ENCODE results near the gene ZBTB7C.

ZBTB7C gene

DNA sequence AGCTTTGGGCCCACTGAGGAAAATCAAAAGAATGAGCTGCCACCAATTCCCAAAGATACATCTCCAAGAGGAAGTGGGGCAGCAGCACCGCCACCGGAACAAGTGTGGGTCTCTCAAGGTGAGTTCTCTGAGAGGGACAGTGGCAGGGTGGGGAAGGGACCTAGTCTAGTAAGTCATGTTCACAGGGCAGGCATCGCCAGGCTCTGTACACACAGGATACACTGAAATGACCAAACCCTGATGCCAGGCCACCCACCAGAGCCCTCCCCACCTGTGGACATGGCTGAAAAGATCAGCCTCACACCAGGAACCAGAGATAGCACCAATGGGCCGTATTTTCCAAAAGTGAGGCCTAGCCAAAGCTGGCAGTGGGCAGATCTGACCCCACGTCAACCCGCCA is 370.5 kb downstream of the ZBTB7C start:
- no peak for DNase-seq (ENCODE audit: low read depth in 2 of 2)

DNA sequence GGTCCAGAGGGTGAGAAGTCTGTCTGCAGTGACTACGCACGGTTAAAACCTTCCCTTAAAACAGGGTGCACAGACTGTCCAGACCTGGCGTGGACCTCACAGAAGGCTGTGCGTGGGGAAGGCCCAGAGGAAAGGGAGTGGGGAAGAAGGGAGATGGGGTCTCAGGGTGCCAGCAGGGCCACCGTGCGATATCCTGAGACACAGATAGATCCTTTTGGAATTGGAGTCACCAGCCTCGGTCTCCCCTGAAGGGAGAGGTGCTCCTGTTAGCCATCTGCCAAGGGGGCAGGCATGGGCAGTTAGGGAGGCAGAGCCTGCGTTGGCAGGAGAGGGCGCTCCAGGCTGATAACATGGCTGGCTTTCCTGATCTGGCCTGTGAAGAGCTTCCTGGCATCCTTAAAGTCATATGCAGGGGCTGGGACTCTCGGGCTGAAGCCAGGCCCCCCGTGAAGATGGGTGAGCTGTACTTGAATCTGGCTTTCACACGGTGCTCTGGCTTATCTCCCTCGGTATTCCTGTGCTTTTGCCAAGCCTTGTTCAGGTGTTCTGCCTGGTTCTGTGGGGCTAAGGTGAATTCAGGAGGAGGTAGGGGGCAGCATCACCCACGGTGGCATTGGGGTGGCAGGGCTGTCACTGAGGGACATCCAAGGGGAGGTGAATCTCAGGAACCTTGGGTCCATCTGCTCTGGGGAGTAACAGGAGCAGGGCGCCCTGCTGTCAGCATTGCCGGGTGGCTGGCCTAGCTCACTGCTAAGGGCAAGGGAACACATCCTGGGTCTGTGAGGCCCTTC is 371.5 kb downstream of the ZBTB7C start:
- no peak for DNase-seq (ENCODE audit: low read depth in 2 of 2)

DNA sequence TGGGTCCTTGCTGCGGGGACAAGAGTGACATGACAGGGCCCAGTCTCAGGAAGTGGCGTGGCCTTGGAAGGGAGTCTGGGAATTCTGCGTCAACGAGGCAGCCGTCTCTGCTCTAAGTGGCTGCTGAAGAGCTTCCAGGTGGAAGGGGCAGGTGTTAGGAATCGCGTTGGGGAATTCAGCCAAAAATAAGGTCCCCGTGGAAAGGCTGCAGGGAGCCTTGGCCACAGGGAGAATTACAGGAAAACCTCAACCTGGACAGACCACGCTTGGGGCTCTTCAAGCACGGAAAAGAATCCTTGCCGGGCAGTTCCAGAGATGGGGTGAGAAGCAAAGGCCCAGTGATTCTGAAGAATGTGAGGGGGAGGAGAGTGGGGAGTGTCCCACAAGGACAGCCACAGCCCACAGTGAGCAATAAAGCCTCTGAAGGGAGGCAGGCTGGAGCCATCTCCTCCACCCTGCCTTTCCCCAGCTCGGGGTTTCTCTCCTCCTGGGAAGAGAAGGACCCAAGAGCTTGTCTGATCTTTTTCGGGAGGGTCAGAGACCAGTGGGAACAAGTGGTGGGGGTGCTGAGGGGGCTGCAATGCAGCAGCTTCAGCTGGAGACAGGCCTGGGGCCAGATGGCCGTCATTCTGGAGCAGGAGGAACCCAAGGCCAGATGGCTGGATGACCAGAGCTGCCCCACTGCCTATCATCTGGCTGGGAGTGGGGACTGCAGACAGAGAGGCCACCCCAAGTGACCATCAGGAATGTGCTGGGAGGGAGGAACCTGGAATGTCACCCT is 372.4 kb downstream of the ZBTB7C start:
- DNase-seq (ENCODE audit: low read depth in 2 of 2), result no peak

DNA sequence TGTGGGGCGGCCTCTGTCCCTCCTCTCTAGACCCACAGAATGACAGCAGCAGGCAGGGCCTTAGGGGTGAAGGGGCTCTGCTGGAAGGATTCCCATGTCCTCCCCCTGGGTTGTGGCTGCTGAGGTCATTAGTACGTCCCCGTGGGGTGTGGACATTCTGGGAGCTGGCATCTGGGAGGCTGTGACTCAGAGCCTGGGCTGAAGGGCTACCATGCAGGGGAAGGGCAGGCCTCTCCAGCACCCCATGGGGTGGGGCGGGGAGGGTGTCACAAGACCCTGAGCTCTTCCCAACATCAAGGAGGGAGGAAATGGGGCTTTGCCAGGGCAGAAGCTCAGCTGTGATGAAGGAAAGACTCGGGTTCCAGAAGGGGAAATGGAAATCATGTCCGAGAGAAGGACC is 373.0 kb downstream of the ZBTB7C start:
- no peak for DNase-seq (ENCODE audit: low read depth in 2 of 2)

DNA sequence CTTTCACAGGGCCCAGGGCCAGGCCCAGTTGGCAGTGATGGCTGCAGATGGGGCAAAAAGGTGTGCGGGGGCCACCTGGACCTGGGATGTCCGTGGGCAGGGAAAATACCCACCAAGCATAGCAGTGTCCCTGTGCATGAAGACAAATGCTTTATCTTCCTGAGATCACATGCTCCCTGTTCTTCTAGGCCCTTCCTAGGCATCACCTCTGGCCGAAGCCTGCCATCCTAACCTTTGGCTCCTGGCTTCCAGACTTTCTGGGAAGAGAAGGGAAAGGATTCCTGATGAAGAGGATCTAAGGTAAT is 373.7 kb downstream of the ZBTB7C start:
- no peak for DNase-seq (ENCODE audit: low read depth in 2 of 2)

DNA sequence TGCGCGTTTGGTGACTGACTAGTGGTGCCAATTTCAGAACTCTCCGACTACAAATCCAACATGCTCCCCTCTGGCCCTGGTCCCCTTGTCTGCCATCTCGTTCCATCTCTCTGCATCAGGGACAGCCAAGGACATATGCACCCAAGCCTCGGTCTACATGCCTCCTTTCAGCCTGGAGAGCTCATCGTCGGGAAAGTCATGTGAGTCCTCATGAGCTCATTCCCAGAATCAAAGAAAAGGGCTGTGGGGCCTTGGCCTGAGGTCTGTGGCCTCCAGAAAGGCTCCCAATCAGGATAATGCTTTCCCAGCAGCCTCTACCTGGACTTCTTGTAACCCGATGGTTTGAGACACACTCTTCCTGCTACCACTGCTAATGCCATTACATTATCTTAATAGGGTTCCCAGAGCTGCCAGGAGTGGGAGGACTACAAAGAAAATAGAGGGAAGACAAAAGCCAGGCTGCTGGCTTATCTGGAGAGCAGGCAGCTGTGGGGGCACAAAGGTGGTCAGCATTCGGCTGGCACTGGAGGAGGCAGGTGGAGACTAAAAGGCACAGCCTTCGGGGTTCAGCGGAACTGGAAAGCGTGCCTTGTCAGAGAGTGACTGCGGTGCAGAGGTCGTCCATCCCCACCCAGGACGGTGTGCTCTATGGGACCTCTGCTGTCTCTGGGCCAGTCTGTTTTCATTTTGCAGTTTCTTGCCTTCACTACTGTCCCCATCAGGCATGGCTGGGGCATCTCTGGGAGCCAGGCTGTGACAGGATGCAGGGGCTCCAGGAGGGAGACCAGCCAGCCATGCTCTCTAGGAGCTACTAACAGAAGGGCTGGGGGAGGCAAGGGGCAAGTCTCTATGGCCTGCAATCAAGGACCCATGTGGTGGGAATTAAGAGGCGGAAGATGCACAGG is 374.3 kb downstream of the ZBTB7C start:
- DNase-seq (ENCODE audit: low read depth in 2 of 2), result no peak

DNA sequence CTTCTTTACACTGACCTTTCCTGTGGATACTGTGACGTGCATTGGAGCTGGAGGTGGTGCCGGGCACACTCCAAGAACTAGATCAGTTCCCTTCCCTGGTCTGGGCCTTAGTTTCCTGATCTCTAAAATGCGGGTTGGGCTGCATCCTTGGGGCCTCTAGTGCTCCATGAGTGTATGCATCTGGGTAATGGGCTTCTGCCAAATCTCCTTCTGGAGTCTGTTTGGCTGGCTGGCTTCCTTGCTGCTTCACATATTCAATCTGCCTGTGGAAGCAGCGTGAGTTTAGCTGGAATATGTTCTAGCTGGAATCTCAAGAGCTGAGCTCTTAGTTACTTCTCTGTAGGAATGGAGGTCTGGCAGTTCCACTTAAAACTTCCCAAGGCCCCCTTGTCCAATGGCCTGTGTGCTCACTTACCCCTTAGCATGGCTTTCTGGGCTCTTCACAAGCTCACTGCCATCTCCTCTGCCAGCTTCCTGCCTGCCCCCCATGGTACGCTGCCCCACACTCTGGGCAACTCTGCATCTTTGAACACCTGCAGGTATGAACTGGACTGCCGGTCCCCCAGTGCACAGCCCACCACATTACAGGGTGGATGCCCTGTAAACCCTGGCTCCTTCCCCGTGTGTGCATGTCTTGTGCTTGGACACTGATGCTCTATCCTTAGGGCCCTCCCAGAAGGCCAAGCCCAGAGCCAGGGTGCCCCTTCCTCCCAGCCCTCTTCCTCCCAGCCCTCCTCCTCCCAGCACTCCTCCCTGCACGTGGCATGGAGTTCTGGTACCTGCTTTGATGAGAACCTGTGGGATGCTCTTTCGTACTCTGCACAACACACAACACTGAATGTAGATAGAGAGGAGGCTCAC is 375.2 kb downstream of the ZBTB7C start:
- no peak for DNase-seq (ENCODE audit: low read depth in 2 of 2)

DNA sequence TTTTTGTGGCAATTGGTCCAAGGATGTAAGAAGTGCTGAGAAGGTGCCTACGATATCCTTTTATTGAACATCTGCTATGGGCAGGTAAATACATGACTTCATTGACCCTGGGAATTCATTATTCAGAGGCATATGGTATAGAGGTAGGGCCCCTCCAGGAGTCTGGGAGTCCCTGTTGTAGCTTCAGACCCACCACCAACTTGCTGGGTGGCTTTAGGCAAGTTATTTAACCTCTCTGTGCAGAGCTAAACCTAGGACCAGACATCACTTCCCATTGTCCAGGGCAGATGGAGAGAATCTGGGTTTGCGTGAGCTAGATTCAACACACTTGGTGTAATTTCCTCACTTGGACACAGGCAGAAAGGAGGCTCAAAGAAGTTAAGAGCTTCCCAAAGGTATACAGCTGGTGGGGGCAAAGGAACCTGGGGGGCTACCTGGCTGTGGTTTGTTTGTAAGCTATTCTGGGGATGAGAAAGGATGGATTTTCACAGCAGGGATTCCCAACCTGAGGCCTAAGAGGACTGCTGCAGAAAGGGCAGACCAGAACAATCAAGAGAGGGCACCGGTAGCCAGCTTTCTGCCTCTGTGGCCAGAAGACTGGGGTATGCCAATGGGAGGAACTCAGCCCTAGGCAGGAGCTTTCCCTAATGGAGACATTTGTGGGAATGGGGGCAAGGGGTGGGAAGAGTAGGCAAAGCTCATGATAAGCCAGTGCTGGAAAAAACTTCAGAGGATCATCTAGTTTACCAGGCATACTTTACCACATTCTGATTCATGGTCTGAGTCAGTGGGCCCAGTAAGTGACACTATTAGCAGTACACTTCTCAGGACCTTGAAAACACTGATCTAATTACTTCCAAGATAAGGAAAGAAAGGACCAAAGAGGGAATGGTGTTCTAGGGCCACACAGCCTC is 376.1 kb downstream of the ZBTB7C start:
- no peak for DNase-seq (ENCODE audit: low read depth in 2 of 2)

DNA sequence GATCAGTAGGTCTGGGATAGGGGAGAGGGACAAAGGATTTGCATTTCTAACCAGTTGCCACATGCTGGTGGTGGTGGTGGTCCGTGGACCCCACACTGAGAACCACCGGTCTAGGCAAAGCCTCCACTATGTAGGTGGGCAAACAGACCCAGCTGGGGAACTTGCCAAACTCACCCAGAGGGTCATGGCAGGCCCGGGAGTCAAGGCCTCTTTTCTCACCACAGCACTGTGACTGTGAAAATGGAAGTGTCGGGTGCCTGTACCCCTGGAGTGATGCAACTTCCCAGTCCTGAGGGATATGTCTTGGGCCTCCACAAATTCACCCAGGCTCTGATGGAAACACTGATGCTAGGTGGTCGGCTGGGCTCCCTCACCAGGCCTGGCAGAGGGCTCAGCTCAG is 377.5 kb downstream of the ZBTB7C start:
- no peak for DNase-seq (ENCODE audit: low read depth in 2 of 2)

DNA sequence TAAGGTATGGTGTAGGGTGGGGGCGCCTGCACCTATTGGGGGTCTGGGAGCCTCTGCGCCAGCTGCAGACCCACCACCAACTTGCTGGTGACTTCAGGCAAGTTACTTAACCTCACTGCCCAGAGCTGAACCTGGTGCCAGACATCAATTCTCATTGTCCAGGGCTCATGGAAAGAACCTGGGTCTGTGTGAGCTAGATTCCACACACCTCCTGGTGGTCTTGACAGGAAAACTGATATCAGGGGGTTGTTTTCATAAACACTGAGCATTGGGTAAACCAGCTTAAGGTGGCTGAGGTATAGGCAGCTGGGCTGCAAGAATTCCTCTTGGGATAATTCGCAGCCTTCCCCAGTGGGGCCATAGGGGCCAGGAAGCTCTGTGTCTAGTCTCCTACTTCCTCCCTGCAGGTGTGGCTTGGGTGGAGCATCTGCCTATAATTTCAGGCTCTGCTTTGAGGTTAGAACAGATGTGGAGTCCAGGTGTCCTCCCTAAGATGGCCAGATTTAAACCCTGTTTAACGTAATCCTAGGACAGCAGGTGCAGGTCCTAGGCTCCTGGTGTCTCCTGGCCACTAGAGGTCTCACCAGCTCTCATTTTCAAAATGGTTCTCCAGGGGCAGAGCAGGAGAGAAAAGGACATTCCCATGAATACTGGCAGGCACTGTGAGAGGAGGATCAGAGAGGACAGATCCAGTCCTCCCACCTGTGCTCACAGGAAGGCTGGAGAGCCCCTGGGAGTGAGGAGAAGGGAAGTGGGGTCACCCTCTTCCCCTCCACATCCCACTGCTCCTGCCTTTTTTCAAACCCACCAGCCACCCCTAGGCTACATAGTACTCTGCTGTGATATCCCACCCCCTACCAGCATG is 378.3 kb downstream of the ZBTB7C start:
- no peak for DNase-seq (ENCODE audit: low read depth in 2 of 2)

DNA sequence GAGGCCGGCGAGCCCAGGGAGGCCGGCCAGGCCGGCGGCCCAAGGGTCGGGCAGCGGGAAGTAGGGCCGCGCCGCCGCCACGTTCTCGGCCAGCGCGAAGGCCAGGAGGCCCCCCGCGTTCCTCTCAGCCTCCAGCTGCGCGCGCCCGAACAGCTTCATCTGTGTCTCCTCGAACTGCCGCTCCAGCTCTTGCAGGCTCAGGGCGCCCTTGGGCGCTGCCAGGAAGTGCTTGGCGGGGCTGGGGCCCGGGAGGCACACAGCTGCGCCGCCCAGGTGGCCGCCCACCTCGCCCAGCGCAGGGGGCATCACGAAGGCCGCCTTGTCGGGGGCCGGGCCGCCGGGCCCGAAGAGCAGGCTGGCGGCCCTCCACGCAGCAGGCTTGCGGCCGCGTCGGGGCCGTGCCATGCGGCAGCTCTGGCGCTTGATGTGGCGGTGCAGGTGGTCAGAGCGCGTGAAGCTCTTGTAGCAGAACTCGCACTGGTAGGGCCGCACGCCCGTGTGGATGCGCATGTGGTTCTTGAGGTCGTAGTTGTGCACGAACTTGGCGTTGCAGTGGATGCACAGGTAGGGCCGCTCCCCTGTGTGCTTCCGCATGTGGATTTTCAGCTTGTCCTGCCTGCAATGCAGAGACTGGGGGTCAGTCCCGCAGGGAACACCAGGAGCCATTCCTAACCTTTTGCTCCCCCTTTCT is 379.7 kb downstream of the ZBTB7C start:
- no peak for DNase-seq (ENCODE audit: low read depth in 2 of 2)

DNA sequence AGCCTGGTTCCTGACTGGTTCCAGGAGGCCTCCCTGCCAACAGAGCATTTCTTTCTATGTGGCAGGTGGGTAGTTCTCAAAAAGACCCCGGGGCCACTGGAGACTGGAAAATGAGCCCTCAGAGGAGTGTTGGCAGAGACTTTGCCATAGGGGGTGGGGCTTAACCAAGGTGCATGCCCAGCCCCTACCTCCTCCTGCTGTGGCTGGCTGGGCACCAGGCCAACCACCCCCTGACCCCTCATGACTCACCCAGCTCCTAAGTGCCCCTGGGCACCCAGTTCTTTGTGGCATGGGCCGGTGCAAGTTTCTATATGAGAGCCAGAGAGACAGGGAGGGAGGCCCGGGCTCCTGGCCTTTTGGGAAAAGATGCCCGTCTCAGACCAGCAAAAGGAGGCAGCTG is 380.5 kb downstream of the ZBTB7C start:
- no peak for DNase-seq (ENCODE audit: low read depth in 2 of 2)

DNA sequence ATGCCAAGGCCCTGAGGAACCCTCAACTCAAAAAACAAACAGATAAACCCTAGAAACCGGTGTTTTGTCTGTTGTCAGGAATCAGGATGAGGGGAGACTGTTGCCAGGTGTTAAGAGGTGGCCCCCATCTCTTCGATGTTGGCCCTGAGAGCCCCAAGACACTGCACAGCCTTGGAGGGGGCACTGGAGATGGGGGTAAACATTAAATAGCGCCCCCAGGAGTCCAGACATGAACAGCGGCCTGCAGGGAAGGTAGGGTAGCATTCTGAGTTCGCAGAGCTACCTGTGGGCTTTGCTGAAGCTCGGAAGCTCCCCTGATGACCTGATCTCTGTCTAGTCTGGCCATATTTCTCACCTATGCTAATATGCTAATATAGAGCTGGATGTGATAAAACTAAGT is 381.1 kb downstream of the ZBTB7C start:
- no peak for DNase-seq (ENCODE audit: low read depth in 2 of 2)

DNA sequence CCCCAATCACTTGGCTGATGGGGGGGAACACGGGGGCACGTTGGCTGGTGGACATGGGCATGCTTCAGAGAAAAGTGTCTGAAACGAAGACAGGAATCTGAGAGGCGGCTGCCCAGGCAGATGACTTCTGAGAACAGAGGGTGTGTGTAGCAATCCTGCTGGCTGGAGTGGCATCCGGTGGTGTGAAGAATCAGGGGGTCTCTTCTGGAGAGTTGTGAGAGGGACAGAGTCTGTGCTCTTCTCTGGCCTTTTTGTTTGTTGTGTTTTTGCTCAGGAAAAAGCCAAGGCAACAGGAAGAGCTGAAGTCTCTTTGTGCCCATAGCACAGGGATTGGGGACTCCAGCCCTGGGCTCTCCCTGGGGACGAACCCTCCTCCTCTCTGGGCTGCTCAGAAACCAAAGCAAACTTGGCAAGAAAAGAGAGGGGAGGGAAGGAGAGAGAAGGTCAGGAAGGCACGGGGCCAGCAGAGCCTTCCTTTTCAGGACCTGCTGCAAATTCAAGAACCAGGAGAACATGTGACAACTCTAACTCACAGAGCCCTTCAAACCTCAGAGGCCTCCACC is 381.7 kb downstream of the ZBTB7C start:
- DNase-seq (ENCODE audit: low read depth in 2 of 2), result no peak

DNA sequence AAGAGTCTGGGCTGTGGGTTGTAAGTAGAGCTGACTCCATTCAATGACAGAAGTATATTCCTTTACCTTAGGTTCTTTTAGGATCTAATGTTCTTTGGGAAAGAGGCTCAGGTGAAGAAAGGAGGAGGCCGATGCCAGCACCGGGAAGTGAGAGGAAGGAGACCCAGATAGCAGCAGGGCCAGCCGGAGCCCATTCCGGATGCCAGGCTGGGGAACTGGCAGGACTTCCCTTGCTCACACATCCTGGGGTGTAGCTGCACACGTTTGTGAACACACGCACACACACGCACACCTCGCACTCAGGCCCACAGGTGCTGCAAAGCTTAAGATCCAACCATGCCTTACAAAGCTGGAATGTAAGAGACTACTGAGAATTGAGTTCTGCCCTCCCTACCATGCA is 383.0 kb downstream of the ZBTB7C start:
- no peak for DNase-seq (ENCODE audit: low read depth in 2 of 2)

DNA sequence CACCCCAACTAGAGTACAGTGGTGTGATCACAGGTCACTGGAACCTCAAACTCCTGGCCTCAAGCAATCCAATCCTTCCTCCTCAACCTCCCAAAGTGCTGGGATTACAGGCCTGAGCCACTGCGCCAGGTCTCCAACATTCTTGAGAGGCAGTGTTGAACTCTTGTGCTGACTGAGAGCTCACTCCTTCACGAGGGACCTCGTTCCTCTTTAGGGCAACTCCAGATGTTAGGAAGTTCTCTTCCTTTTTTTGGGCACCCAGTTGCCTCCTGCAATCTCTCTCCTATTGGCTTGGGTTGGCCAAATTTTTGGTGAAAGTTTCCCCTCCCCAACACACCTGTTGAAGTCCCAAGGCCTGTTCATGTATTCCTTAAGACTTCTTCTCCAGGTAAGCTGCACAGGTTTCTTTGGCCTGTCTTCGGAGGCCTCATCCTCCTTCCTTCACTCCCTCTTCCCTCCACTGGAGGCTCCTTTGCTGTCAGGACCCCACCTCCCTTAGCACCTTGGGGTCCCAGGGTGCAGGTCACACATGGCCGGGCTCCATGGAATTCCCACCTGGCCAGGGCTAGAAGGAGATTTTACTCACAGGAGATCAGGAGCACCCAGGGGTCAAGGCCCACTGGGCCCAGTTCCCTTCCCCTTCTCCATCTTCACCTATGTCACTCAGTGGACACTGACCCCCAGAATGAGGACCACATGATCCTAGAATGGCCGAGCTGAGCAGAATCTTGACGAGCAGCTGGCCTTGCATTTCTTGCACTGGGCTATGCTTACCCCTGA is 384.1 kb downstream of the ZBTB7C start:
- no peak for DNase-seq (ENCODE audit: low read depth in 2 of 2)

DNA sequence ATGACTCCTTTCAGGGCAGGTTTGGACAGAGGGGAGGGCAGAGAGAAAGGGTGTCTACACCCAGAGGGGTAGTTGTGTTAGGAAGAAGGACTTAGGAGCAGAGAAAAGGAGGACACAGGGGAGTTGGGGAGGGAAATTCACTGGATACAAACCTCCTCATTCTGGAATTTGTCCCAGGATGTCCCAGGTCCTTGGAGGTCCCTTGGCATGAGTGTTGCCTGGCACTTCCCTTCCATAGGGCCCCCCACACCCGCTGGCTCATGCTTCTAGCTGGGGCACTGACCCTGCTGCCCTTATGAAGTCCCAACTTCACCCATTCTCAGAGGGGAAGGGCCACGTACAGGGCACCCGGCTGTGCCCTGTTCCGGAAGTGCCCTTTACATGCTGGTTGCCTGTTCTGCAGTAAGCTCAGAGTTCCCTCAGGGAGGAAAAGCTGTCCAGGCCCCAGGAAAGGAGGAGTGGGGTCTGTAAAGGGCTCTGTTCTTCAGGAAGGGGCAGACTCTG is 385.1 kb downstream of the ZBTB7C start:
- no peak for DNase-seq (ENCODE audit: low read depth in 2 of 2)
